Suprapubic skin (tissue), 4 donors: ENCODE data around the gene LRRC27.

Source experiments
- CTCF ChIP-seq, 2 donors: fragments of 200-600 bp in 1 of 2; fragments of 450-650 bp in 1 of 2; sonication (generic) in 1 of 2; IDR thresholded peaks; one replicate each; pipeline ENCODE4 v1.5.1; 2016 to 2019; ENCODE audit warnings: antibody characterized with exemption in 2 of 2, mild to moderate bottlenecking in 1 of 2, moderate library complexity in 1 of 2
- POLR2A ChIP-seq, 2 donors: fragments of 450-650 bp; IDR thresholded peaks; one replicate each; pipeline ENCODE4 v1.6.1; 2017; ENCODE audit warnings: antibody characterized with exemption in 2 of 2, mild to moderate bottlenecking in 2 of 2, moderate library complexity in 2 of 2
- POLR2AphosphoS5 ChIP-seq, 3 donors: sonication (generic); formaldehyde crosslinking; IDR thresholded peaks; one replicate each; pipeline ENCODE4 v1.6.1; 2017; ENCODE audit warnings: antibody characterized with exemption in 3 of 3

DNA sequence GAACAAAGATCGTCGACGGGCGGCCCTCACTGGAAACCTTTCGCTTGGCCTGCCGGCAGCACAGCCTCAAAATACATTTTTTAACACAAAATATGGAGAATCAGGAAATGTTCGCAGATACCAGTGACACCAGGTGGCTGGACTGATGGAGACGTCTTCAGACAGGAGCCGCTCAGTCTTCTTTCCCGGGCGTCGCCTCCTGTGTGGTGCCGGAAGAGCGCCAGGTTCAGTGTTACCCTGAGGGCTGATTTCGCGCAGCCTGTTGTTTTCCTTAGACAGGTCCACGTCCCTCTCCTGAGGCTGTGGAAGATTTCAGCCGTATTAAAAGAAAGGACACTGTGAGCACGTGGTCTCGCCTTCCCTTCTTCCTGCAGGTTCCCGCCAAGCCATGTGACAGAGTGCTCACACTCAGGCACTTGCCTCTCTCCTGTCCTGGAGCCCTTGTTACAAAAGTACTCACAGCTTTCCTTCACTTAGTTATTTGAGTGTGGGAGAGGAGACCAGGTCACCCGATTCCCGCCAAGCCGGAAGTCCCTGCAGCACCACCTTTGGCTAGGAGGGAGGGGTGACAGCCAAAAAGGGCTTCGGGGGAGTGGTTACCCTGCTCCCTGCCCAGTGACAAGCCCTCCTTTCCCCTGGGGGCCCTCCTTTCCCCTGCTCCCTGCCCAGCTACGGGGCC, 43.3 kb downstream of the LRRC27 start:
- TF ChIP-seq POLR2AphosphoS5 (IDR thresholded peaks at IDR 0.05) (no peak), CTCF (IDR thresholded peaks at IDR 0.05) (no peak), POLR2A (IDR thresholded peaks at IDR 0.05) (no peak)
